Dedifferentiated amniotic fluid mesenchymal stem cell (primary cell): ENCODE measurements around the gene ZDHHC6.
"Not testable (repeated sequence)": the region's sequence is repeated elsewhere in the genome, so short reads cannot be mapped to it uniquely, and the experiment has no call there.

Experiments used
- DNase-seq: peaks from one replicate; pipeline ENCODE4 v3.0.0-alpha.2; 2016; ENCODE audit errors: extremely low spot score

The ZDHHC6 gene

GRCh38 chr10:112390125-112390703 lies 56.5 kb downstream of the ZDHHC6 start:
- no peak for DNase-seq

GRCh38 chr10:112389271-112389822 lies 57.4 kb downstream of the ZDHHC6 start:
- no peak for DNase-seq

- DNase-seq = no peak
These were observed 58.2 kb downstream of the ZDHHC6 start for GRCh38 chr10:112388548-112388947.

GRCh38 chr10:112388056-112388455 lies 58.7 kb downstream of the ZDHHC6 start:
- not testable (repeated sequence) for DNase-seq

GRCh38 chr10:112385201-112385600 lies 61.5 kb downstream of the ZDHHC6 start:
- no peak for DNase-seq

- no peak for DNase-seq
These were observed 62.6 kb downstream of the ZDHHC6 start for GRCh38 chr10:112384141-112384540.

GRCh38 chr10:112383325-112383724 lies 63.4 kb downstream of the ZDHHC6 start:
- DNase-seq = no peak

GRCh38 chr10:112382515-112383235 lies 64.0 kb downstream of the ZDHHC6 start:
- no peak for DNase-seq
